SU-DHL-6 (cell line): ENCODE results near the gene CLBA1.

Source experiments
- H2AFZ ChIP-seq: fragments of 200-600 bp; sonication (generic); 2 replicates; pipeline ENCODE4 v1.6.1; 2014; ENCODE audit warnings: low read depth, mild to moderate bottlenecking, moderate library complexity, mixed read lengths, antibody characterized with exemption, low read length; ENCODE audit not compliant: severe bottlenecking
- H3F3A ChIP-seq: fragments of 200-600 bp; shearing (Covaris generic); 2 replicates; pipeline ENCODE4 v1.6.0; 2016; ENCODE audit warnings: antibody characterized with exemption, mild to moderate bottlenecking; ENCODE audit not compliant: insufficient read depth
- H3K27ac ChIP-seq: fragments of 200-600 bp; sonication (generic); 2 replicates; pipeline ENCODE4 v1.5.1; 2016; ENCODE audit warnings: low read depth, mild to moderate bottlenecking, low read length, moderate library complexity, mixed read lengths
- H3K27me3 ChIP-seq: fragments of 200-600 bp; sonication (generic), shearing (Covaris generic); 2 replicates; pipeline ENCODE4 v1.6.0; 2014; ENCODE audit warnings: mild to moderate bottlenecking, low read length
- H3K36me3 ChIP-seq: fragments of 200-600 bp; sonication (generic); 2 replicates; pipeline ENCODE4 v1.6.1; 2014; ENCODE audit warnings: mild to moderate bottlenecking, low read length, mixed read lengths
- H3K4me2 ChIP-seq: fragments of 300-600, 200-600 bp; shearing (Covaris generic), sonication (generic); 2 replicates; pipeline ENCODE4 v1.6.0; 2014; ENCODE audit warnings: low read length, low read depth, mild to moderate bottlenecking; ENCODE audit not compliant: poor library complexity, severe bottlenecking
- H3K4me3 ChIP-seq: fragments of 200-600 bp; sonication (generic); 2 replicates; pipeline ENCODE4 v1.5.1; 2014; ENCODE audit warnings: antibody characterized with exemption, low read length, mild to moderate bottlenecking, mixed read lengths; ENCODE audit not compliant: insufficient read depth, poor library complexity, severe bottlenecking
- H3K79me2 ChIP-seq: fragments of 200-600 bp; sonication (generic); 2 replicates; pipeline ENCODE4 v1.6.1; 2014; ENCODE audit warnings: mild to moderate bottlenecking, low read length, moderate library complexity; ENCODE audit not compliant: insufficient read depth
- H3K9ac ChIP-seq: fragments of 200-600 bp; sonication (generic); 2 replicates; pipeline ENCODE4 v1.7.0; 2014; ENCODE audit warnings: mild to moderate bottlenecking, low read length
- H3K9me2 ChIP-seq: fragments of 200-600 bp; sonication (generic); replicated peaks from 2 replicates; pipeline ENCODE4 v1.6.1; 2014; ENCODE audit warnings: low read length; ENCODE audit not compliant: insufficient read depth
- H3K9me3 ChIP-seq: fragments of 200-600 bp; sonication (generic); 2 replicates; pipeline ENCODE4 v1.6.1; 2014; ENCODE audit warnings: low read length, mixed read lengths; ENCODE audit not compliant: insufficient read depth
- H4K20me1 ChIP-seq: fragments of 200-600 bp; sonication (generic); 2 replicates; pipeline ENCODE4 v1.6.1; 2014; ENCODE audit warnings: low read depth, mild to moderate bottlenecking, antibody characterized with exemption, low read length, moderate library complexity, mixed read lengths
- CTCF ChIP-seq: fragments of 200-600 bp; sonication (generic); IDR thresholded peaks from one replicate; pipeline ENCODE4 v1.5.1; 2017; ENCODE audit warnings: antibody characterized with exemption, mild to moderate bottlenecking, low read length, moderate library complexity; ENCODE audit not compliant: insufficient read depth, poor library complexity, severe bottlenecking
- EZH2phosphoT487 ChIP-seq: fragments of 200-600 bp; sonication (generic), shearing (Covaris generic); conservative IDR thresholded peaks from 2 replicates; pipeline ENCODE4 v1.6.1; 2018; ENCODE audit warnings: mild to moderate bottlenecking, antibody characterized with exemption, low read length, moderate library complexity, mixed read lengths

Gene CLBA1

GRCh38 chr14:104993808-104994591 is 8.4 kb downstream of the CLBA1 start:
- H3K27me3 ChIP-seq: no peaks in the 10 kb centered on the region
- no peaks in the 10 kb centered on the region for H3K79me2 ChIP-seq
- no peak overlapping the region for H3K4me2 ChIP-seq
- H3K36me3 ChIP-seq: no peaks in the 10 kb centered on the region
- H3F3A ChIP-seq: no peaks in the 10 kb centered on the region
- no peaks in the 10 kb centered on the region for H3K9me3 ChIP-seq
- H3K9me2 ChIP-seq: no peaks in the 10 kb centered on the region
- H3K4me3 ChIP-seq: no peak overlapping the region
- TF ChIP-seq EZH2phosphoT487 (no peak), CTCF (no peak)
- no peaks in the 10 kb centered on the region for H4K20me1 ChIP-seq
- H2AFZ ChIP-seq: no peak overlapping the region
- no peak overlapping the region for H3K9ac ChIP-seq
- no peak overlapping the region for H3K27ac ChIP-seq

- H3K9me3 ChIP-seq: no peaks in the 10 kb centered on the region
- H4K20me1 ChIP-seq: no peaks in the 10 kb centered on the region; the same call in 1 of the 2 replicates
- no peaks in the 10 kb centered on the region for H3K79me2 ChIP-seq
- no peak overlapping the region for H2AFZ ChIP-seq
- H3K4me2 ChIP-seq: no peak overlapping the region
- no peaks in the 10 kb centered on the region for H3K9me2 ChIP-seq
- no peak overlapping the region for H3K4me3 ChIP-seq
- no peaks in the 10 kb centered on the region for H3K27me3 ChIP-seq
- no peak overlapping the region for H3K9ac ChIP-seq
- H3F3A ChIP-seq: no peaks in the 10 kb centered on the region
- no peaks in the 10 kb centered on the region for H3K36me3 ChIP-seq
- H3K27ac ChIP-seq: no peak overlapping the region
- TF ChIP-seq EZH2phosphoT487 (no peak), CTCF (no peak)
These were observed 9.4 kb downstream of the CLBA1 start for GRCh38 chr14:104994978-104995377.

- Histone ChIP-seq H3F3A (no peaks in the 10 kb centered on the region), H3K9me3 (no peaks in the 10 kb centered on the region), H3K36me3 (no peaks in the 10 kb centered on the region), H3K27ac (no peak overlapping the region), H3K4me2 (no peak overlapping the region), H3K9ac (no peak overlapping the region), H4K20me1 (no peaks in the 10 kb centered on the region; the same call in 1 of the 2 replicates), H3K9me2 (no peaks in the 10 kb centered on the region), H3K4me3 (no peak overlapping the region), H3K27me3 (no peaks in the 10 kb centered on the region), H2AFZ (no peak overlapping the region), H3K79me2 (no peaks in the 10 kb centered on the region)
- no peak for TF ChIP-seq EZH2phosphoT487
- TF ChIP-seq CTCF: no peak
These were observed 10.4 kb downstream of the CLBA1 start for GRCh38 chr14:104996032-104996431.
